Endometrial microvascular endothelial cells (primary cell): ENCODE data around the gene CFAP251. TPM values are rescaled to one million over a fixed set of nuclear protein-coding genes. Genes with fewer than 3 reads are reported as not detected.

ENCODE experiments used
- in situ Hi-C: cut with HindIII; loops from 2 replicates; pipeline ENCODE4 v1.10.0; 2017; ENCODE audit warnings: low sequenced_read_pairs, low pct_unique_long_range_greater_than_20kb; ENCODE audit errors: inconsistent ontology term
- total RNA-seq: library from RNA; depleted of rRNA; stranded (reverse); fragments of >200 nt; gene quantifications from one replicate; pipeline ENCODE4 v1.2.3, GENCODE V29; 2015; ENCODE audit errors: inconsistent ontology term

The CFAP251 gene
- total RNA-seq, 1 donor from 2014 or later: 0.37 TPM

GRCh38 chr12:121990114-121990647 is 71.8 kb downstream of the CFAP251 start:
- in situ Hi-C loops: no loop called here

GRCh38 chr12:121990692-121991603 is 72.6 kb downstream of the CFAP251 start:
- in situ Hi-C loops: no loop called here

GRCh38 chr12:121992059-121992879 is 73.9 kb downstream of the CFAP251 start:
- in situ Hi-C loops: no loop called here

- in situ Hi-C loops: no loop called here
Measured at GRCh38 chr12:121996050-121996944, 77.9 kb downstream of the CFAP251 start.

- in situ Hi-C loops: no loop called here
Measured at GRCh38 chr12:121996945-121997612, 78.7 kb downstream of the CFAP251 start.

- in situ Hi-C loops: no loop called here
Measured at GRCh38 chr12:122001466-122002209, 83.2 kb downstream of the CFAP251 start.

GRCh38 chr12:122003651-122004611 is 85.5 kb downstream of the CFAP251 start:
- in situ Hi-C loops: no loop called here

- in situ Hi-C loops: no loop called here
Measured at GRCh38 chr12:122004633-122005071, 86.3 kb downstream of the CFAP251 start.

- in situ Hi-C loops: no loop called here
Measured at GRCh38 chr12:122005252-122005776, 86.9 kb downstream of the CFAP251 start.

- in situ Hi-C loops: no loop called here
Measured at GRCh38 chr12:122006186-122006926, 88.0 kb downstream of the CFAP251 start.

GRCh38 chr12:122009741-122010140 is 91.3 kb downstream of the CFAP251 start:
- in situ Hi-C loops: no loop called here

GRCh38 chr12:122012184-122012583 is 93.8 kb downstream of the CFAP251 start:
- in situ Hi-C loops: no loop called here

- in situ Hi-C loops: no loop called here
Measured at GRCh38 chr12:122013136-122013535, 94.7 kb downstream of the CFAP251 start.

GRCh38 chr12:122013791-122014590 is 95.6 kb downstream of the CFAP251 start:
- in situ Hi-C loops: no loop called here

GRCh38 chr12:122014781-122015180 is 96.4 kb downstream of the CFAP251 start:
- in situ Hi-C loops: no loop called here
